ENCODE data around the gene MYLK2.

MYLK2 gene

DNA sequence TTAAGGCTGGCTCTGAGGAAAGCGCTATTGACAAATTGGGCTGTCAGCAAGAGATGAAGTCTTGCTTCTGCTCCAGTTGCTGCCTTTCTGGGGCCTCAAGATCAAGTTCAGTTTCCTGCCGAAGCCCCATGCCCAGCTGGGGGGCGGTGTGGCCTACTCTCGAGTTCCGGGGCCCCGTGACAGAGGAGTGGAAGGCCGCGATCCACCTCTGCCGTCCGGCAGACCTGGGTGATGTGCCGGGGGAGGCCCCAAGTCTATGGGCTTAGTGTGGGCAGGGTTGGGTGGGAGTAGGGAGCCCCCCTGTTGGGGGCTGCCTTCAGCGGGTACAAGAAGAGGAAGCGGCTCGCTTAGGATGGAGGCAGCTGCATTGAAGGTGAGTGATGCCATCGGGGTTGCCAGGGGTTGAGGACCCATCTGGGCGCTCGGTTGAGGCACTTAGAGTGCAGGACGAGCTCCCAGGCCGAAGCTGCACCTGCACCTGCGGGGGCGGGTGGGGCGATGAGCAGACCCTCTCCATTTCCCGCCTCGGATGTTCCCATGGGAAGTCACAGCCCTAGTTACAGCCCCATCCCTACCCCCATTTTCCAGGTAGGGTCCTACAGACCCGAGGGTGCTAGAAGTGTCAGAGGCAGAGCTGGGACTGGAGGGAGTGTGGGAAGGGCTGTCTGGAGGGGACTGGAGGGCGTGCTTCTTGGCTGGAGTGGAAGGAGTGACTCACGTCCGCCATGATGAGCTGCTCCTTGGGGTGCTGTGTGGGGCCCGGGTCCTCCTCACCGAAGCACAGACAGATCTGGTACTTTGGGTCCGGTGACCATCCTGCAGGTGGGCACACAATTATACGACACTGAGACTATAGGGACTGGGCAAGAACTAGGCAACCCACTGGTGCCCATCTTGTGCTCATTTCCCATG is 29.2 kb downstream of the MYLK2 start:
- peaks cover 32% of the 10 kb centered on the region for H3K4me1 ChIP-seq
- TF ChIP-seq Cebpa-rat (IDR thresholded peaks at IDR 0.05): no peak
- H3K27ac ChIP-seq: no peak overlapping the region

DNA sequence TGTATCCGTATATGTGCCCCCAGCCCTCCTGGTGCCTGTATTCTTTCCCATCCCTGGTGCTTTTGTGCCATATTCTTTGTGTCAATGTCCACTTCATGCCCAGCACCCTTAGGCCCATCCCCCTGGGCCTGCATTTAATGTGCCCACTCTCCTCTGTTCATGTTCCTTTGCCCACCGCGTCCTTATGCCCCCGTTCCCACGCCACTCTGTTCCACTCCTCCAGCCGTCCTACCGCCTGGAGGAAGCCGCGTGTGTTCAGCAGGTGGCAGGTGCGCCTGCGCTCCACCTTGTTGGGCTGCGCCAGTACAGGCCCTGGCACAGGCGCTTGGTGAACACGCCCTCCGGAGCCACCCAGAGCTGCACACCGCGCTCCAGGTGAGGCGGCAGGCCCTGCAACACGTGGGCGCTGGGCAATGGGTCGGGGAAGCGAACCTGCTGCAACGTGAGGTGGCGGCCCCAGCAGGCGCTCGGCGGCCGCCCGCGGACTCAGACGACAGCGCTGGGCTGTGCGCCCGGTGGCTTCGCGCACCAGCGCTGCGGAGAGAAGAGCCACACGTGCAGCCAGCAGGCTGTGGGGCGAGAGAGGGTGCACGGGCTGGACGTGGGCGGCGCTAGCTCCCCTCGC is 30.3 kb downstream of the MYLK2 start:
- H3K4me2 ChIP-seq: no peak overlapping the region

More for the DNA sequence above, 29.2 kb downstream of the MYLK2 start:
- Histone ChIP-seq H3K27me3 (no peaks in the 10 kb centered on the region), H3K9me3 (no peaks in the 10 kb centered on the region), H3K4me2 (no peak overlapping the region), H4K20me1 (no peaks in the 10 kb centered on the region), H3K36me3 (no peaks in the 10 kb centered on the region), H3K9ac (no peak overlapping the region), H3K4me3 (no peak overlapping the region)

DNA sequence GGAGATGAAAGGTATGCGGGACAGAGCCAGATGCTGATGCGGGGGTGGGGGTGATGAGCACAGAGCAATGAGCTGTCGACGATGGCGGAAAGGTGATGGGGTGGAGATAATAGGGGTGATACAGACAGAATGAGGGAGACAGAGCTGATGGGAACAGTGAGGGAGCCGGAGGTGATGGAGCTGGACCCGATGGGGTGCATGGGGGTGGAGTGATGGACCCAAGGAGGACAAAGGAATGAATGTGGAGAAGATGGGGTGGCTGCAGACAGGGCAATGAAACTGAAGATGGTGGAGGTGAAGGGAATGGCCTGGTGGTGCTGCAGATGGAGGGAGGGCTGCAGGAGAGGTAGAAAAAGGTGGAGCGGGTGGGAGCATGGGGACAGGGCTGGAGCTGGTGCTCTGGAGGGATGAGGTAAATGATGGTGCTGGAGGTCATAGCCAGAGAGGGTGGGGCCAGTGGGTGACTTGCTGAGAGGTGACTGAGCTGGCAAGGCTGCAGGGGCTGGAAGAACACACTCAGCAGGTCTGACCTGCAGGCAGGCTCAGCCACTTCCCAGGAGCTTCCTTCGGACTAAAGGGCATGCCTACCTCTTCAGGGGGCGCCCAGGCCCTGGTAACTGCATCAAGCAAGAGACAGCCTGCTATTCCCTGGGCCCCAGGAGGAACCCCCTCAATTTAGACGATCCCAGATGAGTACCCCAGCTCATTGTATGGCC is 32.2 kb downstream of the MYLK2 start:
- H3K36me3 ChIP-seq: no peaks in the 10 kb centered on the region
- no peaks in the 10 kb centered on the region for H3K27me3 ChIP-seq
- no peaks in the 10 kb centered on the region for H4K20me1 ChIP-seq
- peaks cover 2% of the 10 kb centered on the region for H3K4me1 ChIP-seq
- H3K27ac ChIP-seq: no peak overlapping the region
- H3K9me3 ChIP-seq: no peaks in the 10 kb centered on the region
- no peak overlapping the region for H3K9ac ChIP-seq
- no peak overlapping the region for H3K4me3 ChIP-seq
- H3K4me2 ChIP-seq: no peak overlapping the region
- no peak for TF ChIP-seq Cebpa-rat (IDR thresholded peaks at IDR 0.05)

More for the DNA sequence above, 30.3 kb downstream of the MYLK2 start:
- H3K9me3 ChIP-seq: no peaks in the 10 kb centered on the region
- H3K27me3 ChIP-seq: no peaks in the 10 kb centered on the region
- H3K4me1 ChIP-seq: peaks cover 22% of the 10 kb centered on the region
- no peak overlapping the region for H3K27ac ChIP-seq
- H3K4me3 ChIP-seq: no peak overlapping the region
- no peak for TF ChIP-seq Cebpa-rat (IDR thresholded peaks at IDR 0.05)
- no peaks in the 10 kb centered on the region for H3K36me3 ChIP-seq
- H3K9ac ChIP-seq: no peak overlapping the region
- no peaks in the 10 kb centered on the region for H4K20me1 ChIP-seq

DNA sequence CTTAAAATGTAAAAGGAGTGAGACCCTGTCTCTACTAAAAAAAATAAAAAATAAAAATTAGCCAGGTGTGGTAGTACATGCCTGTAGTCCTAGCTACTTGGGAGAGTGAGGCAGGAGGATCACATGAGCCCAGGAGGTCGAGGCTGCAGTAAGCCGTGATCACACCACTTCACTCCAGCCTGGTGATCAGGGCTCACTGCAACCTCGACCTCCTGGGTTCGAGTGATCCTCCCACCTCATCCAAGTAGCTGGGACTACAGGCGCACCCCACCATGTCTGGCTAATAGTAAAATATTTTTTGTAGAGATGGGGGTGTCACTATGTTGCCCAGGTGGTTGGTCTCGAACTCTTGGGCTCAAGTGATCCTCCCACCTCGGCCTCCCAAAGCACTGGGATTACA is 34.3 kb downstream of the MYLK2 start:
- no peak overlapping the region for H3K4me3 ChIP-seq
- no peak overlapping the region for H3K9ac ChIP-seq
- H3K27ac ChIP-seq: no peak overlapping the region
- no peaks in the 10 kb centered on the region for H3K36me3 ChIP-seq
- H3K4me1 ChIP-seq: peaks cover 16% of the 10 kb centered on the region
- H4K20me1 ChIP-seq: no peaks in the 10 kb centered on the region
- no peak for TF ChIP-seq Cebpa-rat (IDR thresholded peaks at IDR 0.05)
- H3K4me2 ChIP-seq: no peak overlapping the region
- no peaks in the 10 kb centered on the region for H3K27me3 ChIP-seq
- no peaks in the 10 kb centered on the region for H3K9me3 ChIP-seq

DNA sequence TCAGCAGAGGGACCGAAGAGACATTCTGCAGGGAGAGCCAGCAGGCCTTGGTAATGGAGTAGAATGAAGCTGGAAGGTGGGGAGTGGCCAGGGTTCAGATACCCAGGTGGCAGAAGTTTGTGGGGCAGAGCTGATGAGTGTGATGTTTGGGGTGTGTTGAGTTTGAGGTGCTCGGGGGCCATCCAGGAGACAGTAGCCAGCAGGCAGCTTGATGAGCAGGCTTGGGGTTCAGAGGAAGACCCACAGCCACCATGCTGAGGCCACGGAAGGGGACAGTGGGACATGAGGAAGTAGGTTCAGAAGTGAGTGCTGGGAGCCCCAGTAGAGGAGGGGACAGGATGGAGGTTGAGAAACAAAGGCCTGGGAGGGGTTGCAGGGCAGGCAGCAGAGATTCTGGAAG is 37.4 kb downstream of the MYLK2 start:
- no peak overlapping the region for H3K27ac ChIP-seq
- no peak overlapping the region; the same call in 1 of the 2 replicates for H3K4me2 ChIP-seq
- no peak overlapping the region for H3K4me3 ChIP-seq
- no peaks in the 10 kb centered on the region for H3K9me3 ChIP-seq
- no peaks in the 10 kb centered on the region for H4K20me1 ChIP-seq
- no peaks in the 10 kb centered on the region for H3K27me3 ChIP-seq
- H3K36me3 ChIP-seq: no peaks in the 10 kb centered on the region
- H3K9ac ChIP-seq: no peak overlapping the region
- no peak for TF ChIP-seq Cebpa-rat (IDR thresholded peaks at IDR 0.05)
- H3K4me1 ChIP-seq: peaks cover 43% of the 10 kb centered on the region

DNA sequence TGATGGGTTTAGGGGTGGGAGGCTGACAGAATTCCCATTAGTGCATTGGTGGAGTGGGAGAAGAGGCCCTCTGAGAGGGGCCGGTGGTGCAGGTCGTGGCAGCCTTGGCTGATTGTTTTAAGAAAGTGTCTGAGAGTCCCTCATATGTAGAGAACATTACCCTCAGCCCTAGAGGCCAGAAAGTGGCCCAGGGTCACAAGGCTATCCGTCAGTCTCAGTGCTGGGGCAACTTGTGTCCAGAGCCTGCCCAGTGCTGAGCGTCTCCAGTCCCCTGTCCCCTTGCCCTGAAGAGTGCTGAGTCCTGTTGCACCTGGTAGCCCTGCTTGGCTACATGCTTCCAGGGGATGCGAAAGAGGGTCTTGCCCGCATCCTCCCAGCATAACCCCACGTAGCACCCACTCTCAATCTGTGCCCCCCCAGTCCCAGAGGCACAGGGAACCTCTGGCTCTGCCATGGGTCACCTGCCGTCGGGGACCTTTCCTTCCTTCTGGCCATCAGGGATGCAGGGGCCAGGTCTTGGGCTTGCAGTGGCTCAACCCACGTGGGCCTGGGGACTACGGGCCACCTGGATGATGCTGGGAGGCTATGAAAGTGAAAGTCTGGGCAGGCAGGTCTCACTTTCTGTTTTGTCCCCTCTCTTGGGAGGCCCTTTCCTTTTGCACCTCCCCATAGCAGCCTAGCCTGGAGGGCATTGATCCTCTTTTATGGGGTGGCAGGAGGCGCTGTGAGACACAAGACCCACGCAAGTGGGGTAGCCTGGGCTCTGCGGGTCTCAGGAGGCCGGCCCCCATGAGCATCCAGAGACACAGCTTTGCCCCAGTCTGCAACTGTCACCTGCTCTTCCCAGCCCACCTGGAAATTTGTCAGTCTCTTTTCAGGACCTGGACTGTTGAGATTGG is 39.0 kb downstream of the MYLK2 start:
- Histone ChIP-seq H3K9ac (no peak overlapping the region), H3K4me1 (peaks cover 54% of the 10 kb centered on the region), H3K27me3 (no peaks in the 10 kb centered on the region), H3K4me3 (no peak overlapping the region), H3K9me3 (no peaks in the 10 kb centered on the region), H3K4me2 (peak overlapping the region; percentile 100), H3K36me3 (no peaks in the 10 kb centered on the region), H3K27ac (no peak overlapping the region), H4K20me1 (no peaks in the 10 kb centered on the region)
- TF ChIP-seq Cebpa-rat (IDR thresholded peaks at IDR 0.05): no peak

DNA sequence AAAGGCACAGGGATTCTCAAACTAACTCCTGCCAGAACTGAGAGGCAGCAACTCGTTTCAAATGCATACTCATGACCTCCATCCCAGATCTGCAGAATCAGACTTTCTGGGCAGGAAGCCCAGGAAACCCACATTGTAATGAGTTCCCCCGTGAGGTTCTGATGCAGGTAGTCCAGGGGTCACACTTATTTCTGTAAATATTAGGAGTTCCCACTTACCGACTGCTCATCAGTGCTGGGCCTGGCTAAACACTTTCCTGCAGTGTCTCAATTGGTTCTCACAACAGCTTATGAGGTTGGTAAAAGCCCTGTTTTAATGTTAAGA is 39.6 kb downstream of the MYLK2 start:
- H3K4me1 ChIP-seq: peaks cover 60% of the 10 kb centered on the region
- no peaks in the 10 kb centered on the region for H4K20me1 ChIP-seq
- no peaks in the 10 kb centered on the region for H3K9me3 ChIP-seq
- no peak for TF ChIP-seq Cebpa-rat (IDR thresholded peaks at IDR 0.05)
- no peak overlapping the region for H3K27ac ChIP-seq
- H3K4me2 ChIP-seq: peak overlapping the region; percentile 100
- H3K36me3 ChIP-seq: no peaks in the 10 kb centered on the region
- H3K9ac ChIP-seq: no peak overlapping the region
- H3K4me3 ChIP-seq: no peak overlapping the region
- no peaks in the 10 kb centered on the region for H3K27me3 ChIP-seq

DNA sequence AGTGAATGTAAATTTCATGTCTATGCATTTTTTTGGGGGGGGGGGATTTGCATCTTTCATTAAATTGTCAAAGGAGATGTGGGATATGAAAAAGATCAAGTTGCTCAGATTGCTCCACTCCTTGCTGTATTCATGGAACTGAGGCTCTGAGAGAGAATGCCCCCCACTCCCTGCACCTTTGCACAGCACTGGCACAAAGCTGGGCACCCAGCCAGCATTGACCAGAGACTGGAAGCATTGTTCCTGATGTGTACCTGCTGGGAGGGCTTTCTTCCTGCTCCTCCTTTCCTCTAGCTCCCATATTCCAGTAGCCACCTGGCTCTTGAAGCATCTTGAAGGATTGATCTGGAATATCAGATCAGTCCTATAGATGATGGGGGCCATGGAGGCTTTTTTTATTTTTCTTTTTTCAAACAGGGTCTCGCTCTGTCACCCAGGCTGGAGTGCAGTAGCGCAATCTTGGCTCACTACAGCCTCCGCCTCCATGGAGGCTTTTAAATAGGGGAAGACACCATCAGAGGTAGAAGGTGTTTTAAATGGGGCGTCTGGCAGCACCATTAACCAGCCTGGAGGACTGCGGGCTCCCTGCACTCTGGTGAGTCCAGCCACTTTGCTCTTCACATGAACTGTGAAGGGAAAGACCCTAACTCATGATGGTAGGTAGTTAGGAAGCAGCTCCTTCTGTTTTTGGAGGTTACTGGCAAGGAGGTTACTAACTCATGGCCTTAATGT is 40.3 kb downstream of the MYLK2 start:
- Histone ChIP-seq H3K9me3 (no peaks in the 10 kb centered on the region), H3K36me3 (no peaks in the 10 kb centered on the region), H3K4me3 (no peak overlapping the region), H3K4me1 (peaks cover 67% of the 10 kb centered on the region), H3K27me3 (no peaks in the 10 kb centered on the region), H3K27ac (no peak overlapping the region), H4K20me1 (no peaks in the 10 kb centered on the region), H3K4me2 (peak overlapping the region; percentile 100), H3K9ac (no peak overlapping the region)
- no peak for TF ChIP-seq Cebpa-rat (IDR thresholded peaks at IDR 0.05)

DNA sequence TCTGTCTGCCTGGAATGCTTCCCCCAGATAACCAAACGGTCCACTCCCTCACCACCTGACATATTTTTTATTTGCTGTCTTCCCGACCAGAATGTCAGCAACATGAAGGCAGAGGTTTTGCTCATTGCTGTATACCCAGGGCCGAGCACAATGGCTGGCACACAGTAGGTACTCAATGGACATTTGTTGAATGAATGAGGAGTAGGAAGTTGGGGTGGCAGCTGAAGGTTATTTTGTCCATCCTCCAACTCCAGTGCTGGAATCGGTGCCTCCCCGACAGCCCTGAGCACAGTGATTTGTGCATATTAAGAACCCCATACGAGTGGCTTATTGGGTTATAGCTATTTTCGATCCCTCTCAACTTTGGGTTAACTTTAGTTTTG is 40.8 kb downstream of the MYLK2 start:
- Histone ChIP-seq H3K27me3 (no peaks in the 10 kb centered on the region), H3K9ac (no peak overlapping the region; the same call in 1 of the 2 replicates)
- TF ChIP-seq Cebpa-rat (IDR thresholded peaks at IDR 0.05): no peak

More for the DNA sequence above, 40.8 kb downstream of the MYLK2 start:
- Histone ChIP-seq H3K27ac (no peak overlapping the region), H3K36me3 (no peaks in the 10 kb centered on the region), H3K4me1 (peaks cover 71% of the 10 kb centered on the region), H3K4me3 (peak overlapping the region; percentile 75; the same call in 1 of the 2 replicates), H3K4me2 (peak overlapping the region; percentile 100), H4K20me1 (no peaks in the 10 kb centered on the region), H3K9me3 (no peaks in the 10 kb centered on the region)
